Left renal cortex interstitium (tissue), 4 donors: Measurements from ENCODE around the gene LPAR3. TPM values are rescaled to one million over a fixed set of nuclear protein-coding genes. Genes with fewer than 3 reads are reported as not detected.
"Not testable (repeated sequence)": the region's sequence is repeated elsewhere in the genome, so short reads cannot be mapped to it uniquely, and the experiment has no call there.

Source experiments
- DNase-seq, 4 donors: peaks; one replicate each; pipeline ENCODE4 v3.0.0-alpha.2; 2013; ENCODE audit warnings: low read depth in 4 of 4, low spot score in 2 of 4, missing footprints in 1 of 4
- polyA plus RNA-seq, 4 donors: library from polyadenylated mRNA; unstranded; fragments of 120-200 nt; gene quantifications; one replicate each; pipeline ENCODE4 v1.2.1, GENCODE V29; 2013; ENCODE audit not compliant: insufficient read length in 4 of 4

The LPAR3 gene
- polyA plus RNA-seq, 4 donors, result 0.85 to 1.4 (median 1.1) TPM

- no peak for DNase-seq
These were observed 14.3 kb upstream of the LPAR3 start for GRCh38 chr1:84907095-84907827.

- not testable (repeated sequence) for DNase-seq
These were observed 9.7 kb upstream of the LPAR3 start for GRCh38 chr1:84902727-84903126.

DNA sequence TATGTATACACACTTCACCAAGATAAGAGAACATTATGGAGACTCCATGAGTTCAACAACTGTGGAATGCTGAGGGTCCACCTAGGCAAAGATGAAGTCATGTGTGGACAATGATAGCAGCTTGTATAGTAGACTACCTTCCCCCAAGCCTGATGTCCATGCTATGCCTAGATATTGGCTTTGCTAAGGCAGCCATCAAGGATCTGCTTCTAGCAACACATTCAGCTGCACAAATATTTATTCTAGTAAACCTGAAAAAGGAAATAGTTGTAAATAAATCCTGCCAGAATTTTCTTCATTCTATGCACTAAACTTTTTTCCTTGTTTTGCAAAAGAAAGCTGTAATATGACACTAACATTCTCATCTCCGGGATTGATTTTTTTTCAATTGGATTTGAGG is 7.0 kb upstream of the LPAR3 start:
- no peak for DNase-seq

DNA sequence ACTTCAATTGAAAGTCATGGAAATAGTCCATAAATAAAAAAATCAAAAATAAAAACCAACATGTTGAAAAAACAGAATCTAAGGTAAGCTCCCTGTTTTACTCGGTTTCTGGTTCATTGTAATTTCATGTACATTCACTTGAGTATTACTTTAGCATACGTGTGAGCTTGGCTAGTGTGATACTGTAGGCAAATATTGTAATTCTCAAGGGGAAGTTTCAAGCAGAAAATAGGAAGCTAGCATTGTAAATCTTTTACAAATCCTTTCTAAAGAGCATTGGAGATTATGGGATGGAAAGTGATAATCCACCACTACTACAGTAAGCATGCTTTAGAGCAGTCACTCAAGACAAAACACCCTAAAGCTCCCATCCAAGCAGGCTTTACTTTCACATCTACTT is 3.3 kb upstream of the LPAR3 start:
- no peak for DNase-seq

DNA sequence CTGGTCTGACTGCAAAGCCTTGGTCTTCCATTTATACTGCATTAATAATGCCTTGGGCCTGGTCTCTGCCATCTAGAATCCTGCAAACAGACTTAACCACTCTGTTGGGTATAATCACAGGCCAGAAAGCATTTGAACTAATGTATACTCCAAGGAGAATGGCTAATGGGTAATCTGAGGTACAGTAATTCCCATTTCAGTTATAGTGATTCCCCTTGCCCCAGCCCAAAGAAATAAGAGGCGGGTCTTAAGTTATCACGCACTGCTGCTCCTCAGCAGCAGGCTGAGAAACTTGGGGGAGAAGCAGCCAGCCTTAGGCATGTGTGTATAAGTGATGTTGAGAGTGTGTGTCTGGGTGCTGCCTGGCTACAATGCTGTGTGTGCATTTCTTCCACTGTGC is 2.4 kb downstream of the LPAR3 start:
- DNase-seq, result no peak

DNA sequence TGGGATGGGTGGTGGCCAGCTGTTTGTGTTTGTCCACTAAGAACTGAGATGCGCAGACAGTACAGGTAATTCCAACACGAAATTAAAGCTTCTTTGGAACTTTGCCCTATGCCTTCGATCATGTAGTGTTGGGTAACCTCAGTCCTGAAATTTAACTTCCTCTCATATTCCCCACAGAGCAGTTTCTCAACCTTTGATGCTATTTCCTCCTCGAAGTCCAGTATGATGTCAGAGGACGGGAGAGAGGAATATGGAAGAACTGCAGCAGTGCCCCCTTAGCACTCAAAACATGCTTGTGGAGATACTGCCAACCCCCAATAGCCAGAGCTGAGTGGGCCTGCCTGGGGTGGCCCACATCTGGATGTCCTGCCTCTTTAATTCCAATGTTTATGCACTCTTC is 3.6 kb downstream of the LPAR3 start:
- DNase-seq, result no peak

DNA sequence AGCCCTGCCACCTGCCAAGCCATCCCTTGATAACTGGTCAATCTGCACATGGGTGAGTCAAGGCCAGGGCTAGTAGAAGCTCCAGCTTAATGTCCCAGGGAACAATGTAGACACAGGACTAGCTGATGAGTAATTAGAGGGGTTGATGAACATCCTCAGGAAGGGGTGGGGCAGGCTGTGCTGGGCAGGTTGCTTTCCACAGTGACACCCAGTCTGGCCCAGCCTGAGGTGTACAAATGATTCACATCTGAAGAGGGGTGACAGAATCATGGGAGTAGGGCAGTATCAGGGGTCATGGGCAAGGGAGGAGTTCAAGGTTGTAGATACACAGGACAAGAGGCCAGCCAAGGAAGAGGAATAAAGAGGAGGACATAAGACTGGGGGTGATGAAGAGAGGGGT is 4.3 kb downstream of the LPAR3 start:
- DNase-seq, result no peak

GRCh38 chr1:84887261-84887934 is 5.6 kb downstream of the LPAR3 start:
- DNase-seq, result no peak

DNA sequence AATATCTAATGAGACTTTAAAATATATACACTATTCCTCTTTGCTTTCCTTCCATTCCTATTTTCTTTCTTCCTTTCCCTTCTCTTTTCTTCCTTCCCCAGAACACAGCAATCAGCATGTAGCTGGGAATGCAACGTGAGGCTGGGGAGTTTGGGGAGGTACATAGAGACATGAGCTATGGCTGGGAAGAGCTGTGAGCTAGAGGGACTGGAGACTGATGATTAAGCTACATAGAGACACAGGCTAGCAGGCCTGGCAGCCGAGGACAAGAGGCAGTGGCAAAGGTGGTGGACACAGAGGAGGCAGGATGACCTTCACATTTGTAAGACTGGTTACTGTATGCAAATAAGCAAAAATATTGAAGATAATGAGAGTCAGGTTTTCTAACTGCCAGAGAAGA is 7.5 kb downstream of the LPAR3 start:
- no peak for DNase-seq

DNA sequence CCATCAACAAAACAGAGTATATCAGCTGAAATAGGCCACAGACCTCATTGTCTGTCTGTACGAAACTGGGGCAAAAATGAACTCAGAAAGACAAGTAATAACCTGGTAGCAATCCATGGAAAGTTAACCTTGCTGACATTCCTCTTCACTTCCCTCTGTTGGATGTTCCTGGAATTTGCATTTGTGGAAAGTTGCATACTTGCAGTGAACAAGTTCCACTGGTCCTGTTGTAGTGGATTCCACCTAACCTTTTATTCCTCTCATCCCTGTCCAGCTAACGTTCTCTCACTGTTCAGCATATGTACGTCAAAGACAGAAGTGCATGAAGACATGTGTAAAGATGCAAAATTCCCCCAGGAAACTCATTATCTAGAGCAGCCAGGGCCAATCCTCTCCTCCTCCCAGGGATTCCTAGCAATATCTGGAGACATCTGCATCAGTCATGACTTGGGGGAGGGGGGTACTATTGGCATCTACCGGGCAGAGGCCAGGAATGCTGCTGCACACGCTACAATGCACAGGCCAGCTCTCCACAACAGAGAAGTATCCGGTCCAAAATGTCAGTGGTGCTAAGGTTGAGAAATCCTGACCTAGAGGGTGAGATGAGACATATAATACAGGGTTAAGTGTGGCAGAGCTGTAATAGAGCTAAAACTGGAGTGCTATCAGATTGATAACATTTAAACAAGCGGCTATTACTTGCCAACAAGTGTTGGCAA is 8.2 kb downstream of the LPAR3 start:
- no peak for DNase-seq

GRCh38 chr1:84883286-84883685 is 9.7 kb downstream of the LPAR3 start:
- no peak for DNase-seq

GRCh38 chr1:84877592-84877991 is 15.4 kb downstream of the LPAR3 start:
- no peak for DNase-seq

DNA sequence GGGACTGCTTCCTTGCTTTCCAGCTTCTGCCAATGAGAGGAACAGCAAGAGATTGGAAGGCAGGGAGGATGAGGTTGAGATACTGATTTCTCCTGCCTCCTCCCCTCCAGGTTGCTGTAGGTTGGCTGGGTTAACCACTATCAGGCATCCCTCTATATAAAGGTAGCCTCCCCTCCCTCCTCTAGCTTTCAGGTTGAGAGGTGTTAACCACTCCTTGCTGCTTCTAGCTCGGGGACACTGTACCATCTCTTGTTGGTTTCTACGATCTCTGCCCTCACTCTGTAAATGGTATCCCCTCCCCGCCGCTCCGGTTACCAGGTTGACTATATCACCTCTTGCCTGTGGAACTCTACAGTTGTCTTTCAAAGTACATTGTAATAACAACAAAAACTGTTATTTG is 16.7 kb downstream of the LPAR3 start:
- DNase-seq, result no peak

- no peak for DNase-seq
These were observed 19.6 kb downstream of the LPAR3 start for GRCh38 chr1:84873366-84873765.

GRCh38 chr1:84872696-84873355 is 20.2 kb downstream of the LPAR3 start:
- no peak for DNase-seq

GRCh38 chr1:84871181-84871580 is 21.8 kb downstream of the LPAR3 start:
- no peak for DNase-seq

DNA sequence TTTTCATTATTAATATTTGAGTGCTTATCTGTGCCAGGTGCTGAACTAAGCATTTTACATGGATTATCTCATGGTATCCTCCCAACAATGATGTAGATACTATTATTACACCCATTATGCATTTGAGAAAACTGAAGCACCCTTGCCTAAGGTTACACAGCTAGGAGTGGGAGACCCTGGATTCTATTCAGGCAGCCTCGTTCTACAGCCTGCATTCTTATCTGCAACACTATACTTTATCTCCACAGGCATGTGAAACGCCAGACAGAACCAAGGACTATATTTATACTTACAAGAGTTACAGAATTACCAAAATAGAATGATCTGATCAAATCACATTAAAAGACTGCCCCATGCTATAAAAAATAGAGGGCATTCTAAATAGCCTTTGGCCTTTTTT is 22.4 kb downstream of the LPAR3 start:
- no peak for DNase-seq

DNA sequence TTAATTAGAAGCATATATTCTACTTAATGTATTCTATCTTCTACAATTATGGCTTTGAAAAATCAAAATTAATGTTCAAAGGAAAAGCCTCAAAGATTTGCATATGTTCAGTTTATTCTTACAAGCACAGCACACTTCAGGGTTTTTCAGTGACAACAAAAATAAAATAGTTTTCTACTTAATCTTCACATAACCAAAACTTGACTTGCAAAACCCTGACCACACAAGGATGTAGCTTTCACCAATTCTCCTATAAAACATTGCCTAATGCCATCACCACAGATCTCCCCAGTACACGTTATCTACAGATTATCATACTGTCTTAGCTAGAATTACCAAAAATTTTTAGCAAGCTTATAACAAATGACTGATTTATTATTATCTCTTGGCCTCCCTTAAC is 23.3 kb downstream of the LPAR3 start:
- DNase-seq, result no peak

DNA sequence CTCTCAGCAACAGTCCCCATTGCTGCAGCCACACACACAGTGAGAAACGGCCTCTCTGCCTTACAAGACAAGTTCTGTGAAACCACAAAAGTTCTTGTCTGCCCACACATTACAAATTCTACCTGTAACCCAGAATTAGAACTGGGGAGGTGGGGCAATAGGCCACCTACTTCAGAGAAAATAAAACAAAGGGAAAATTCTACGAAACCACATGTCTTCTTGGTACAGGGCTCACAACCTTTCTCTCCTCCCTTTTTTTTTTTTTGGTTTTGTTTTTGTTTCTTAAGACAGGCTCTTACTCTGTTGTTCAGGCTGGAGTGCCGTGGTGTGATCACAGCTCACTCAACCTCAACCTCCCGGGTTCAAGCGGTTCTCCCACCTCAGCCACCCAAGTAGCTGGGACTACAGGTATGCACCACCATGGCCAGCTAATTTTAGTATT is 30.2 kb downstream of the LPAR3 start:
- no peak for DNase-seq

DNA sequence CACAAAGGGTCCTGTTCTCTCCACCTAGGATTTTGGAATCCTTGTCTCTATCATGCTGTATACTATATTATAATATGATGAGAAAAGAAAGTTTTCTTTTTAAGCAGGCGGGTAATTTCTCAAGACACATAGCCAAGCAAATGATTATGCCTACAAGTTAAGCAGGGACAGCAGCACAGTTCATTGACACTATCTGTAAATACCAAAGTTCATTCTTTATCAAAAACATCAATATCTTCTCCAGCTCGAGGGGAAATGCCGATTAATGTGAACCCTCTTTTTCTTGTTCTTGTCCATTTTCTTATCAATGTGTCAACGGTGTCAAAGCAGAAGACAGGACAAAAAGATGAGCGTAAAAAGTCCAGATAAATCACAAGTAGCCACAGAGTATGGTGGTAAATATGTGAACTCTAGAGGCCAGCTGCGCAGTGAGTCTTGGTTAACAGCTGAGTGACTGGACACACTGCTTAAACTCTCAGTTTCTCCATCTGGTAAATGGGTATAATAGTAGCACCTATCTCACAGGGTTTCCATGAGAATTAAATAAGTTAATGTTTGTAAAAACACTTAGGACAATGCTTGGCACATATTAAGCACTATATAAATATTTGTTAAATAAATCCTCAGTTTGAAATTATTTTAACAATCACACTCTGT is 30.9 kb downstream of the LPAR3 start:
- DNase-seq, result no peak

GRCh38 chr1:84861516-84861915 is 31.5 kb downstream of the LPAR3 start:
- DNase-seq, result no peak
